Activated CD4-positive, CD25-positive, alpha-beta regulatory T cell treated with anti-CD3 and anti-CD28 coated beads, Interleukin-2, amount 50 U/mL, for 24 hours (primary cell): ENCODE results near the gene CLCN2.

Source experiments
- ATAC-seq, 2 donors: fragments of 150-1000 bp; cut with Tn5 transposase; one replicate each; pipeline ENCODE4 v1.10.0; 2021; ENCODE audit warnings: mild to moderate bottlenecking in 1 of 2, moderate library complexity in 1 of 2

Gene CLCN2

DNA sequence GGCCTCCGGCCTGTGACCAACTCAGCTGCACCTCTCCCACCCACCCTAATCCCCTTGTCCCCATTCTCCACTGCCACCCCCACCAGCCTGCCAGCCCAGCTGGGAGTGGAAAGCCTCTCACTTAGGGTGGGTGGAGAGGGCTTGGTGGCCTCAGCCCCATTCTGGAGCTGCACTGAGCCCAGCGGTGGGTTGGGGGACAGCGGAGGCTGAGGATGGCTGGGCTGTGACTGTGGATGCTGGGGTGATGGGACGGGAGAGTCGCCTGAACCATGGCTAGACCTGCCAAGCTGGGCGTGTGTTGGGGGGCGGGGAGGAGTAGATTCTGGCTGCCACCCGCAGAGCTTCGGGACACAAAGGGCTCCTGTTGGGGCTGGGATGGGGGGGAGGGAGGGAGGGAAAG is 1.8 kb downstream of the CLCN2 start:
- ATAC-seq: no peak

DNA sequence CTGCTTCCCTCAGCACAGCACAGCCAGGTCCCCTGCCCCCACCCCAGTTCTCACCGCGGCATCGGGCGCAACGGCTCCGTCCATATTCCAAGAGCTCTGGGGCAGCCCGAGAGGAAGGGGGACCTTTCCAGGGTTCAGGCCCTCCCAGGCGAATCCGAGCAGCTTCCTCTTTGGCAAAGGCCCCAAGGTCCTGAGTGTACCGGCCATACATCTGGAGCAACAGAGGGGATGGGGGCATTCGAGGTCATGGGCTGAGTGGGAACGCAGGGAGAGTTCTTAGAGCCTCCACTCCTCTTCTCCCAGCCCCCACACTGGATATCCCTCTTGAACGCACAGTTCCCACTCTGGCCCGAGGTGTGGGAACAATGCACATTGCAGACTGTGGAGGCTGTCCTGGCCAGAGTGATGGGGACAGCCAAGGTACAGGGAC is 2.5 kb downstream of the CLCN2 start:
- ATAC-seq: no peak

DNA sequence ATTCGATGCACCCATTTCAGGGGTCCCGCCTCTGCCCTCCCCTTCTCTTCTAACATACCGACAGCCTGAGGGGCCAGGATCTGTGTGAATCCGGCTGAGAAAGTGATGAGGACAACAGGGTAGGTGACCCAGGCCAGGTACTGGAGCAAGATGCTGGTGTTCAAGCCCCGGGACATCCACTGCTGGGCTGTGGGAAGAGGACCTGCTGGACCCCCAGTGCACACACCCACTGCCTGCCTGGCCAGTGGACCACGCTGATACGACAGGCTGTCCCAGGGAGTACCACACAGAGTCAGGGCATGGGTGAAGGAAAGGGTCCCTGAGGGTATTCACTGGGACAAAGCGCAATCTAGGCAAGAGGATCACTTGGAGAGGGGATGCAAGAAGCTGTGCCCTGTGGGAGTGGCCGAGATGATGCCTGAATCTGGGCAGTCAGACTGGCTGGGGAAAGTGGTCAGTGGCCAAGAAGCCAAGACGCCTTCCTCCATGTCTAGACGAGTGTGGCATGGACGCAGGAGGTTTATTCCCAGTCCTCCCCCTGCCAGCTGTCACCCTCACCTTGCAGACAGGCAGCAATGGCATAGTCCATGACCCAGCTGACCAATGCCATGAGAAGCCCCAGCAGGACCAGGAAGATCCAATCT is 3.2 kb downstream of the CLCN2 start:
- no peak for ATAC-seq

DNA sequence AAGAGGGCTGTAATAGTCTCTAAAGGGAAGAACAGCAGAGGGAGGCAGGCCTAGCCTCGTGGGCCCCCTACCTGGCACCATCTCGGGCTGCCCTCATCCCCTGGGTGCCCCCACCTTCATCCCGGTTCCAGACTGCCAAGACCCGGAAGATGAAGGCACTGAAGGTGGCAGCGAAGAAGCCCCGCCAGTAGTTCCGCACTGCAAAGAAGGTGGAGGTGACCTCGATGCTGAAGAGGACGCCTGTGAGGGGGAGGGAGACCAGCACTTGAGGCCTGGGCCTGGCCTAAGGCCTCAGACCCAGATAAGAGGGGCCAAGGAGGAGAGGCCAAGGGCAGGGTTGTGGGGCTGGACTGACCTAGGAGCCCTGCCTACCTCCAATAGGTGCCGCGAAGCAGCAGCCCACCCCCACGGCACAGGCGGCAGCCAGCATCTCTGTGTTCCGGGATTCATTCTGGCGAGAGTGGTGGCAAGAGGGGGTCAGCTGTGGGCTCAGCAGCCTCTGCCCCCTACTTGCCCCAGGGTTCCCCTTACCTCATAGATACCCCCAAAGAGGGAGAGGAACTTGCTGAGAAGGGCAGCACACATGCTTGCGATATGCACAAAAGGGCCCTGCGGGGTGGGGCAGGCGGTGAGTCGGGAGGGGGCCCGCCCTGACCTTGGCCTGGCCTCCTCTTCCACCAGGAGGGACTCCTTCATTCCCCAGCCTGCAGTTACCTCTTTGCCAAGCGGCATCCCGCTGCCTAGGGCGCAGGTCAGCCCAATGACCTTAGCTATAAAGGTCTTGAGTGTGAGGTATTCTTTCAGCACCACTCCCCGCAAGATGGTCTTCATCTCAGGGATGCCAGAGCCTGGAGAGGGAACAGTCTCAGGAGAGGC is 3.9 kb downstream of the CLCN2 start:
- no peak for ATAC-seq

DNA sequence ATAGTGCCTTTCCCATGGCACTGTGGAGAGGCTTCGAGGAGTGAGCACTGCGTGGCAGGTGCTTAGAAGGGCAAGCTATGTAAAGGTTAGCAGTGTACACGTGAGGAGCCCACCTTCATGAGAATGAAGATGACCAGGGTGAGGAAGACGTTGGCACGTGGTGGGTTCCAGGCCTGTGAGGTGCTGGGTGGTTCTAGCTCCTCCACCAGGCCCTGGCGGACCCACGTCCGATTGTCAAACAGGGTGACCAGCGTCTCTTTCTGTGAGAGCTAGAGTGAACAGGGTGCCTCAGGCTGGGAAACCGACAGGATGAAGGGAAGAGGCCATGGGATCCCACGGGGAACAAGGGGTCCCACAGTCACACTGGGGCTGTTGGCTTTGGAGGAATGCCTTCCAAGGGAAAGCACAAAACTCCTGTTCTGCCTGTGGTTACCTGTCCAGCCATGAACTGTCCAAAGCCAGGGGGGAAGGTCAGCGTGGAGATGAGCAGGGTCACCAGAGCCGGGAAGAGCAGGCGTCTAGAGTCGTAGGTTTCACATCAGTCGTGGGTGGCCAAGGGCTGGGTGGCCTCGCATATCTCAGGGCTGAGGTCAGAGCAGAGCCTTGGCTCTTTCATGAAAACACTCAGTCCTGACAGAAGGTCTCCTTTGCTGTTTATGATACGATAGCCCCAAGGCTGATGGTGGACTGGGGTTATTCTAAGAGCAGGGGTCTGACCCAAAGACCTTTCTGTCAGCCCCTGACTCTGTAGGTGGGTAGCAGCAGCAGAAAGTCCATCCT is 6.0 kb downstream of the CLCN2 start:
- no peak for ATAC-seq

DNA sequence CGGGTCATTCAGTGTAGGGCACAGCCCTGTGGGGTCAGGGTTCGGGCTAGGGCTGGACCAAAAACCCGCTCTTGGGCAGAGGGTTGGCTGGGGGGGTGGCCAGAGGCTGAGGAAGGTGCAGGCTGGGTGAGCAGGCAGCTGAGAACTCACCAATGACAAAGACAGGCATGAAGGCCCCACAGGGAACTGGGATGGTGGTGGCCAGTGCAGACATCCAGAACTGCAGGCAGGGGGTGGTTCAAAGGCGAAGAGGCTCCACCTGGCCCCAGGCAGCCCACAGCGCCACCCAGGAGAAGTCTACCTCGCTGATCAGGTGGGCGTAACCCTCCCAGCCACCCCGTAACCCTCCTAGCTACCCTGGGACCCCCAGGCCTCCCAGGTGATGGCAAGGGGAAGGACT is 6.7 kb downstream of the CLCN2 start:
- ATAC-seq: no peak

DNA sequence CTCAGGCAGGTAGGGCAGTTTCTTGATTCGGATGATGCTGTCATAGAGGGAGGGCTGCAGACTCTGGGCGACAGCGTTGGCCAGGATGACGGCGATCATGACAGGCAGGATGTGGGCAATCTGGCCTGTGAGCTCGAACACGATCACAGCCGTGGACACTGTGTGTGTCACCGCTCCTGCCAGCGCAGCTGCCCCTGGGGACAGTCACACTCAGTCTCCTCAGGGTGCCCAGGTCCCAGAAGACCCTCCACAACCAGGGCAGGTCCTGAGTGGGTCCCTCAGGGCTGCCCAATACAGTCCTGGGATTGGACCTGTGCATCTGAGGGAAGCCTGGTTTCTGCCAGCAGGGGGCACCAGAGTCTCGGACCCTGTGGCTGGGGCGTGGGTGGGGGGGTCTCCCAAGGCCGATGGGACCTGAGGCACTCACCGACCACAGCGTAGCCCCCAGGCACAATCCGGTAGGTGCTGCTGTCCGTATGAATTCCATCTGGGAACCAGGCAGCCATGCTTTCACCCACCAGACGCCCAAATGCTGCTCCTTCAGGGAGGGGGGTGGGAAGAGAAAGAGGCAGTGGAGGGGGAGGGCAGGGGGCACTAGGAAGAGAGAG is 7.2 kb downstream of the CLCN2 start:
- ATAC-seq: peak; percentile 67 to 73

DNA sequence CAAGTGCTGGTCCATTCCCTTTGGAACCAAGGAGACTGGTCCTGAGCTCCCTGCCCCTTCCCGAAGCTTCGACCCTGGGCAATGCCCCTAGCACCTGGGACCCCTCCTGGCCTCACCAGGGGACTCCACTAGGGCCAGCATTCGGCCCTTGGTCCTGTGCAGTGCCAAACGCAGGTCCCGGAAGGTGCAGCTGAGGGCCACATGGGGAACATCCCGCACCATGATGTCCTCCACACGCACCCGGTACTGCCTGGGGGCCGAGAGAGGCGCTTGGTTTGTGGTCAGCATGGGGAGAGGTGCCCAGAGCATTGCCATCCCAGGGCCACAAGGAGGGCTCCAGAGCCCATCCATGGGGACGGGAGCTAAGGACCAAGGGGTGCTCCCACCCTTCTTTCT is 7.9 kb downstream of the CLCN2 start:
- no peak for ATAC-seq

DNA sequence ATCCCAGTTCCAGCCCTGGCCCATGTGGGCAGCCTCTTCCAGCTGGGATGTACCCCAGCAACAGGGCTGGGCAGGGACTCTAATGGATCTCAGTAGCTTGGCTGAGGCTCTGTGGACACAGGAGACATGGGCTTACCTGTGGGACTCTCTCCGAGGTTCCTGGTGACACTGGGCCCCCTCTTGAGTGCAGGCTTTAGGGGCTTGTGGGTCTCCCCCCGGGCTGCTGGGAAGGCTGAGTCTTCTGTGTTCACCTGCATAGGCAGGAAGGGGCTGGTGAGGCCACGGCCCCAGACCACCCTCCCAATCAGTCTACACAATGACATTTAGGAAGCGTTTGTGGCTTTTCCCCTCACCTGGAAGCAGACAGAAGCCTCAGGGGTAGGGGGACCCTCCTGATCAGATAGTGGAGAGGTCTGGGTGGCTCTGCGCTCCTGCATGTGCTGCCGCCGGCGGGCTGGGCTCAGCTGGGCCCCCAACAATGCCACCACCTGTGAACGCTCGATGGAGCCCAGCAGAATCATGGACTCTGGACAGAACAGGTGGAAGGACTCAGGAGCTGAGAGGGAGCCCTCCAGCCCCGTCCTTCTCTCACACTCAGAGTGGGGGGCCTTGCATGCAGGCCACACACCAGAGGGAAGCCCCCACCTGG is 8.4 kb downstream of the CLCN2 start:
- no peak for ATAC-seq

DNA sequence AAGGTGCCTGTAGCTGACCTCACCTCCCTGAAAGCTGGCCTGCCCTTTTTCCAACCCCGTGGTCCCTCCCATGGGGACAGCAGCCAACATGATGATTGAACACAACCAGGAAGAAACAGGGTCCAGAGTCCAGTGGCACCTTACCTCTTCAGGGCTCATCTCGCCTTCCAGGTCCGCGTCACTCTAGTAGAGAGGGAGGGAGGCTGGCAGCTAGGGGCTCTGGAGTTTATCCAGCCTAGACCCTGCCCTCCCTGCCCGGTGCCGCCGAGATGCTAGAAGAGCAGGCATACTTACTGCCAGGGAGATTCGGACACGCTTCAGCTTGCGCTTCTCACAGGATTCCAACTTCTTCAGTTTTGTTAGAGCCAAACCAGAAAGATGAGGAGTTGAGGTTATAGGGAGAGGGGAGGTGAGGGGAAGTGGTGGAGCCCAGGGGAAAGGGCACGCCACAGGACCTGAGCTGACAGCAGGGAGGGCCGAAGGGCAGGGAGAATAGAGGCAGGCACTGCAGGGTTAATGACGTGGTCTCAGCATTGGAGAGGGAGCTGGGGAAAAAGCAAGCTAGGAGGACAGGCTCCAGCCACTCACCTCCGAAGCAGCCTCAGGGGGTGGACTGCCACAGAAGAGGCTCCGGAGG is 9.1 kb downstream of the CLCN2 start:
- no peak for ATAC-seq

DNA sequence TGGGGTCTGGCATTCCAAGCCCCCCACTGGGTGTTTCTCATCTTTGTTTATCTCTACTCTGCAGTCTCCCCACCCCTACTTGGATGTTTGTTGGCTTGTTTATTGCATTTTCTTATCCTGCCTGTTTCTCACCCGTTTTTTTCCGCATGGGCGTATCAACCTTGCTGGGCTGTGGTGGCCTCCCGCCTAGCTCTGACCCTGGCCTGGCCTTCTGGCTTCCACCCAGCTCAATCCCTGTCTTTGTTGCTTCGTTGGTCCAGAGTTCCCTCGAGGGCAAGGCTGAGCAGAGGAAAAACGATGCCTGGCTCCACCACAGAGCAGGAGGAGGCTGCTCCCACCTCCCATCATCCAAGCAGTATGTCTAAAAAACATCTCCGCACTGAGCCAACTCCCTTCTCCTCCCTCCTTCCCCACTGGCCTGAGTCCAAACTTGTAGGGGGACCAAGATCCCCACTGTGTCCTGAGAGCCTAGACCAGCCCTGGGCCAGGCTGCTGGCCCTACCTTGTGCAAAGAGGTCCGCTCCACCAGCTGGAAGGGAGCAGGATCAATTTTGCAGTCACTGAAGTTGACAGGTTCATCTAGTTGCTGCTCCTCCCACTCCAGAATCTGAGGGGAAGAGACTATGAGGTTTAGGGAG is 9.8 kb downstream of the CLCN2 start:
- ATAC-seq: no peak

DNA sequence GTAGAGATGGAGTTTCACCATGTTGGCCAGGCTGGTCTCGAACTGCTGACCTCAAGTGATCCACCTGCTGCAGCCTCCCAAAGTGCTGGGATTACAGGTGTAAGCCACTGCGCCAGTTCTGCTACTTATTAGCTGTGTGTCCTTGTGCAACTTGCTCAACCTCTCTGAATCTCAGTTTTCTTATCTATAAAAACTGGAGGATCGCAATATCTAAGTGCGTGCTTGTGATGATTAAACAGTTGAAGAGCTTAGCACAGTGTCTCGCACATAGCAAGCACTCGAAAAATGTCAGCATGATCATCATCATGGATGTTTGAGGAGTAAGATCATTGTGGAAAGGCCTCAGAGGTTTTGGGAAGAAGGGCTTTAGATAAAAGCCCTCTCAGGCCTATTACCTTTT is 10.8 kb downstream of the CLCN2 start:
- ATAC-seq: no peak

DNA sequence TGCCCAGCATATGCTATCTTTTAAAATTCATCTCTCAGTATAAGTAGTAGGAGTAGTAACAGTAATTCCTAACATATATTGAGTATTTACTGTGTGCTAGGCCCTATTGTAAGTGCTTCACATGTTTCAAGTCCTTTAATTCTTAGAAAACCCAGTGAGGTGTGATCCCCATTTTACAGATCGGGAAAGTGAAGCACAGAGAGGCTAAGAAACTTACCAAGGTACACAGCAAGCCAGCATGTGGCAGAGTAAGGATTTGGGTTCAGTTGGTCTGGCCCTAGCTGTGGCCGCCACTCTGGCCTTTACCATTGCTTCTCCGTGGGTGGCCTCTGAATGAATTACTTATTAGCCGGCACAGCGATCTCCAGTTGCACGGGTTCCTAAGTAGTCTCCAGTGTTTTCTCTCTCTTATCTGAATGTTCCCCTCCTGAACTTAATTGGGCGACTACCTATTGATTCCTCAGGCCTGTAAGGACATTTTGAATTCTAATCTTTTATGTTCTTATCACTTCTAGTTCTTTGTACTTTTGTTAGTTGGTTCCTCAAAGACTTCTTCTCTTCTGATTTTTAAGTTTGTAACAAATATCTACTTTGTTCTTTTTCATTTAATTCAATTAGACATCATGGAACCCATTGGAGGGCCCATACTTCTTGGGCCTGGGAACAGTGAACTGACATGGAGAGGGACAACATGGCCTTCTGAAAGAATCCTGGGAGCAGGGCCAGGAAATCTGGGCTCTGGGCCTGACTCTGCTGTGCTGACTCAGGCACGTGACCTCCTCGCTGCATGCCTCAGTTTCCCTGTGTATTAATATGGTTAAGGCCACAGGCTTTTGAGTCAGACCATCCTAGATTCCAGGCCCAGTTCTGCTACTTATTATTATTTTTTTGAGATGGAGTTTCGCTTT is 11.6 kb downstream of the CLCN2 start:
- no peak for ATAC-seq

DNA sequence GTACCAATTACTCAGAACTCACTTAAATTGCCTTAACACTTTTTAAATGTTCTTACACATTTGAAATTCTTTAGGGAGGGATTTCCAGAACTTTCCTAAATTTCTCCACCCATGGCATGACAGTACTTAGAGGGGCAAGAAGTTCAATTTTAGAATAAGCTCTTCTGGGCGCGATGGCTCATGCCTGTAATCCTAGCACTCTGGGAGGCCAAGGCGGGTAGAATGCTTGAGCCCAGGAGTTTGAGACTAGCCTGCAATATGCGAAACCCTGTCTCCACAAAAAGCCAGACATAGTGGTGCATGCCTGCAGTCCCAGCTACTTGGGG is 13.4 kb downstream of the CLCN2 start:
- no peak for ATAC-seq

DNA sequence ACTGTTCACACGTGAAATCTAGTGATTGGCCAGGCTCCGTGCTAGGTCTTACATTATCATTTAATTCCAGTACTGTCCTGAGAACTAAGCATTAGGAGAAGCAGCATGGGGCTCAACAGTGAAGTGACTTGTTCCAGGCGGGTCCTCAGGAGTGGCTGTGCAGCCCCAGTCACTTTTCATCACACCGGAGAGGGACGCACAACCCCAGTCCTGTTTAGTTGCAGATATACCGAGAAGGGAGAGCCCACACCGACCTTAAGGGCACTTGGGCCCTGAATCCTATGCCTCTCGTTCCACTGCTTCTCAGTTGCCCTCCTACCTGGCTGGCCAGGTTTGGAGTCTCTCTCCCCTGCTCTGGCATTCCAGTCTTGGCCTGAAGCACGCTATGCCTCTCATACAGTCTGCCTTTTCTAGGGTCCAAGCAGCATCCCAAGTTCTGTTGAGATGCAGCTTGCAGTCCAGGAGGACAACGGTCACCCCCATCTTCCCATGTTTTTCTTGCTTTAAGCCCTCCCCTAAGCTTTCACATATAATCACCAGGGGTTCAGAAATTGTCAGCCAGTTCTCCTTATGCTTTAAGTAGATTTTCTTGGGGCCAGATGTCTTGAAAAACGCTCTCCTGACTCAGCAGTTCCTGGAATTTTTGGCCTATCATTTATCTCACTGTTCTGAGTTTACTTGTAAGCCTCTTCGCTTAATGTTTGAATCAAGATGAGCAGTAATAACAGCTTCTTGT is 13.9 kb downstream of the CLCN2 start:
- ATAC-seq: no peak

DNA sequence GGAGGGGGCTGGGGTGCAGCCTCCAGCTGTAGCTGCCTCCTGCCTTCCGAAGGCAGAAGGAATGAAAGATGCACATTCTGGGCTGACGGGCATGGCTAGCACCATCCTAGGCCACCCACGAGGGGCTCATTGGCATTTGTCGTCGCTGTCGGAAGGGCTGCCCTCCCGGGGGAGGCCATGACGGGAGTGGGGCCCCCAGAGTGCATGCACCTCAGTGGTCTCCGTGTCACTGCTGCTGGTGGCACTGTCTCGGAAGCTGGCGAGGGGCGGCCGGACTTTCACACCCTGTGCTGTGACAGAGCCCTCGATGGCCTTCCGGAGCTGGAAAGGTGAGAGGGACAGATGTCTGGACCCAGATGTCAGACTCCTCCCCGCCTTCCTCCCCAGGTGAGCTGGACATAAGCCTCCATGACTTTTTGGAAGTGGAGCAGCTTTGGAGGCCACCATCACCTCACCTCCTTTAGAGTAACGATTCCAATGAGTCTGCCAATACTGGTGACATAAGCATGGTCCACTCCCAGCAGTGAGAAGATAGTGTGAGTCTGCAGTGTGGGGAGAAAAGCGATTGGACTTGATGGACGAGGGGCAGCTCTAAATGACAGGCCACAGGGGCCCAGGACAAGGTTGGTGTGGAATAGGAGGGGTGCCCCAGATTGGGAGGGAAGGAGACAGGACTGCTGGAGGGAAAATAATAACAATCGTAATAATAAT is 14.8 kb downstream of the CLCN2 start:
- no peak for ATAC-seq

DNA sequence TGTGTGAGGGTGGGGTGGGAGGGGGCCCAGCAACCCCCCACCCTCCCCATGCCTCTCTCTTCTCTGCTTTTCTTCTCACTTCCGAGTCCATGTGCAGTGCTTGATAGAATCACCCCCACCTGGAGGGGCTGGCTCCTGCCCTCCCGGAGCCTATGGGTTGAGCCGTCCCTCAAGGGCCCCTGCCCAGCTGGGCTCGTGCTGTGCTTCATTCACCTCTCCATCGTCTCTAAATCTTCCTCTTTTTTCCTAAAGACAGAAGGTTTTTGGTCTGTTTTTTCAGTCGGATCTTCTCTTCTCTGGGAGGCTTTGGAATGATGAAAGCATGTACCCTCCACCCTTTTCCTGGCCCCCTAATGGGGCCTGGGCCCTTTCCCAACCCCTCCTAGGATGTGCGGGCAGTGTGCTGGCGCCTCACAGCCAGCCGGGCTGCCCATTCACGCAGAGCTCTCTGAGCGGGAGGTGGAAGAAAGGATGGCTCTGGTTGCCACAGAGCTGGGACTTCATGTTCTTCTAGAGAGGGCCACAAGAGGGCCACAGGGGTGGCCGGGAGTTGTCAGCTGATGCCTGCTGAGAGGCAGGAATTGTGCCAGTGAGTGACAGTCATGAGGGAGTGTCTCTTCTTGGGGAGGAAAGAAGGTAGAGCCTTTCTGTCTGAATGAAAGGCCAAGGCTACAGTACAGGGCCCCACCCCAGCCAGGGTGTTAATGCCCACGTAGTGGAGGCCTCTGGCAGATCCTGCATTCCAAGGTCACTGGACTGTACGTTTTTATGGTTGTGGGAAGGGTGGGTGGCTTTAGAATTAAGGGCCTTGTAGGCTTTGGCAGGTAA is 15.9 kb downstream of the CLCN2 start:
- ATAC-seq: peak; percentile 28 to 38

DNA sequence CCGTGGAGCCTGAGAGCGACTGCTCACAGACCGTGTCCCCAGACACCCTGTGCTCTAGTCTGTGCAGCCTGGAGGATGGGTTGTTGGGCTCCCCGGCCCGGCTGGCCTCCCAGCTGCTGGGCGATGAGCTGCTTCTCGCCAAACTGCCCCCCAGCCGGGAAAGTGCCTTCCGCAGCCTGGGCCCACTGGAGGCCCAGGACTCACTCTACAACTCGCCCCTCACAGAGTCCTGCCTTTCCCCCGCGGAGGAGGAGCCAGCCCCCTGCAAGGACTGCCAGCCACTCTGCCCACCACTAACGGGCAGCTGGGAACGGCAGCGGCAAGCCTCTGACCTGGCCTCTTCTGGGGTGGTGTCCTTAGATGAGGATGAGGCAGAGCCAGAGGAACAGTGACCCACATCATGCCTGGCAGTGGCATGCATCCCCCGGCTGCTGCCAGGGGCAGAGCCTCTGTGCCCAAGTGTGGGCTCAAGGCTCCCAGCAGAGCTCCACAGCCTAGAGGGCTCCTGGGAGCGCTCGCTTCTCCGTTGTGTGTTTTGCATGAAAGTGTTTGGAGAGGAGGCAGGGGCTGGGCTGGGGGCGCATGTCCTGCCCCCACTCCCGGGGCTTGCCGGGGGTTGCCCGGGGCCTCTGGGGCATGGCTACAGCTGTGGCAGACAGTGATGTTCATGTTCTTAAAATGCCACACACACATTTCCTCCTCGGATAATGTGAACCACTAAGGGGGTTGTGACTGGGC is 16.7 kb downstream of the CLCN2 start:
- ATAC-seq: no peak
